ENCODE results near the gene PAFAH1B2.
"Not testable (repeated sequence)": the region's sequence is repeated elsewhere in the genome, so short reads cannot be mapped to it uniquely, and the experiment has no call there.

The PAFAH1B2 gene, protein sequence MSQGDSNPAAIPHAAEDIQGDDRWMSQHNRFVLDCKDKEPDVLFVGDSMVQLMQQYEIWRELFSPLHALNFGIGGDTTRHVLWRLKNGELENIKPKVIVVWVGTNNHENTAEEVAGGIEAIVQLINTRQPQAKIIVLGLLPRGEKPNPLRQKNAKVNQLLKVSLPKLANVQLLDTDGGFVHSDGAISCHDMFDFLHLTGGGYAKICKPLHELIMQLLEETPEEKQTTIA

DNA sequence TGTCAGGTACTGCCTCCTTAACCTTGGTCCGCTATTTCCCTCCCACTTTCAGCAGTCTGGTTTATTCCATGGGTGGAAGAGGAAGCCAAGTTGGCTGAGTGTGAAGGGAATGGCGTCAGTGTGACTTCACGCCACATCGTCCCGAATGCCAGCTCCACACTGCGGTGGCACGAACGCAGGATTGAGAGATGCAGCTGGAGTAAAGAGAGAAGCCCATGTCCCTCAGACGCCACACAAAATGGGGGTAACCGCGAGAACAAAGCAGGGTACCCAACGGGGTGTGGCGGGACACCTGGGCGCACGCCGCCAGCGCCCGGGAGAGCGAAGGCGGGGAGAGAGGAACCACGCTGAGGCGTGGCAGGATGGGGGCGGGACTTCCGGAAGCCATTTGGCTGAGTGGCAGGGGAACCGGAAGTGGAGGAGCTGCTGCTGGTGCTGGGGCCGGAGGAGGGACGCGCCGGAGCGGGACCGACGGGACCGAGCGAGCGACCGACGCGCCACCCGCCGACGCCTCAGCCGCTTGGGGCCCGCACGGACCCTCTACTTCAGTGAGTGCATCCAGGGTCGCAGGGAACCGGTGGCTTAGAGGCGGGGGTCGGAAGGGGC is at the start of gene PAFAH1B2:
Gene PAFAH1B2, plus strand, starts transcription at position 417 of the 606 bp plus-strand sequence. CDS start 8,161 bp downstream, outside the sequence.
- peak; percentile 88 to 91 for DNase-seq (ENCODE audit: low read depth in 2 of 2)

- DNase-seq (ENCODE audit: low read depth in 2 of 2), result no peak
These were observed 49.3 kb upstream of the PAFAH1B2 start for GRCh38 chr11:117094776-117095175.

GRCh38 chr11:117095284-117096161 is 48.6 kb upstream of the PAFAH1B2 start:
- DNase-seq (ENCODE audit: low read depth in 2 of 2), result no peak

GRCh38 chr11:117096201-117096991 is 47.7 kb upstream of the PAFAH1B2 start:
- DNase-seq (ENCODE audit: low read depth in 2 of 2), result no peak

GRCh38 chr11:117097014-117097388 is 47.1 kb upstream of the PAFAH1B2 start:
- DNase-seq (ENCODE audit: low read depth in 2 of 2), result no peak

DNA sequence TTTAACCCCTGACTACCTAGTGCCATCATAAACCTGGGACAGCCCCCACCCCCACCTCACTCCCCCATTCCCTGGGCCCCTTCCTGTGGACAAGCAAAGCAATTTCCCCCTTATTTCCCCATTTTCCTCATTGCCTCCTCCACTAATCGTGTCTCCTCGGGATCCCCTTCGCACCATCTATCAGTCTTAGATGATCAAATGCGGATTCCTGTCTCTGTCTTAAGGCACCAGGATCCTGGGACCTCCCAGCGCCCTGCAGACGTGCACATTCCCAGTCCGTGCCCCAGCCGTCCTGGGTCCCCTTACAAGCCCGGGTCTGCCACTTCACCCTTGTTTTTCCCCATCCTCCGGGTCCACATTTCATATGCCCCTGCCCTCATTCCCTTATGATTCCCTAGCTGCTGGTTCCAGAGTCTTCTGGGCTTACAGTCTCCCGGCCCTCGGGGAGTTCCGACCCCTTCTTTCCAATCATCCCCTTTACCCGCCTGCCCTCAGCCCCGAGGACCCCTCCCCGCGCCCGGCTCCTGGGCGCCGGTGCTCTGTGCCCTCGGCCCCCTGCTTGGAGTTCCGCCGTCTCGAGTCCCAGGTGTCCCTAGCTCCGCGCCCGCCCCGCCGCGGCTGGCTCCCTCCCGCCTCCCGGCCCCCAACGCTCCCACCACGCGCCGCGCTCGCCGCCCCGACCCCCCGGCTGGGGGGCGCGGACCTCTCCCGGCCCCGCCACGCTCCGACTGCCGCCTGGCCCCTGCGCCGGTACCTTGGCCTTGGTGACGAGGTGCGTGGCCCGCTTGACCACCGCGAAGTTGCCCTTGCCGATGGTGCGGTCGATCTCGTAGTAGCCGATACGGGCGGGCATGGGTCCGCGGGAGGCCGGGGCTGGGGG is 46.5 kb upstream of the PAFAH1B2 start:
- DNase-seq (ENCODE audit: low read depth in 2 of 2), result peak in 1 of 2 donors; percentile 14

GRCh38 chr11:117098269-117099232 is 45.5 kb upstream of the PAFAH1B2 start, which contains the start of gene SIK3:
Gene SIK3, minus strand, starts transcription at chr11:117098428. Its CDS starts 13 bp downstream, at chr11:117098415.
- peak; percentile 84 to 93 for DNase-seq (ENCODE audit: low read depth in 2 of 2)

DNA sequence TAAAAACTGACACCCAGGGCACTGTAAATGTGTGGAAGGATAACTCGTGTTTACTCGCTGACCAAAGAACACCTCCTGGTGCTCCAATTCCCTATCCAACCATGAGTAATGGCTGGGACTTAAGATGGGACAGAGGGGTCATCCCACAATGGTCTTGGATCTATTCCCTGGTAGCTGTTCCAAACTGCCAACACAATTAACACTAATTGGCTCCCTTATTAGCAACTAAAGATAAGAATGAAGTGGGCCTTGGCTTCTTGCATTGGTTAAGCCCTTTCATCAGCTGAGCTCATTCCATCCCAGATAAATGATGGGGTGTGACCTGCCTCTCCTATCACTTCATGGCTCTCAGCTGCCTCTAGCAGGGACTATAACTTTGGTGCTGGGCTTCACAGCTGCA is 44.4 kb upstream of the PAFAH1B2 start:
- DNase-seq (ENCODE audit: low read depth in 2 of 2), result no peak

- DNase-seq (ENCODE audit: low read depth in 2 of 2), result no peak
These were observed 43.5 kb upstream of the PAFAH1B2 start for GRCh38 chr11:117100556-117100955.

- DNase-seq (ENCODE audit: low read depth in 2 of 2), result no peak
These were observed 36.1 kb upstream of the PAFAH1B2 start for GRCh38 chr11:117107701-117108590.

- no peak for DNase-seq (ENCODE audit: low read depth in 2 of 2)
These were observed 33.7 kb upstream of the PAFAH1B2 start for GRCh38 chr11:117110294-117110950.

GRCh38 chr11:117112497-117112896 is 31.6 kb upstream of the PAFAH1B2 start:
- DNase-seq (ENCODE audit: low read depth in 2 of 2), result not testable (repeated sequence)

DNA sequence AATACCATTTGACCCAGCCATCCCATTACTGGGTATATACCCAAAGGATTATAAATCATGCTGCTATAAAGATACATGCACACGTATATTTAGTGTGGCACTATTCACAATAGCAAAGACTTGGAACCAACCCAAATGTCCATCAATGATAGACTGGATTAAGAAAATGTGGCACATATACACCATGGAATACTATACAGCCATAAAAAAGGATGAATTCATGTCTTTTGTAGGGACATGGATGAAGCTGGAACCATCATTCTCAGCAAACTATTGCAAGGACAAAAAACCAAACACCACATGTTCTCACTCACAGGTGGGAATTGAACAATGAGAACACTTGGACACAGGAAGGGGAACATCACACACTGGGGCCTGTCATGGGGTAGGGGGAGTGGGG is 31.1 kb upstream of the PAFAH1B2 start:
- not testable (repeated sequence) for DNase-seq (ENCODE audit: low read depth in 2 of 2)

DNA sequence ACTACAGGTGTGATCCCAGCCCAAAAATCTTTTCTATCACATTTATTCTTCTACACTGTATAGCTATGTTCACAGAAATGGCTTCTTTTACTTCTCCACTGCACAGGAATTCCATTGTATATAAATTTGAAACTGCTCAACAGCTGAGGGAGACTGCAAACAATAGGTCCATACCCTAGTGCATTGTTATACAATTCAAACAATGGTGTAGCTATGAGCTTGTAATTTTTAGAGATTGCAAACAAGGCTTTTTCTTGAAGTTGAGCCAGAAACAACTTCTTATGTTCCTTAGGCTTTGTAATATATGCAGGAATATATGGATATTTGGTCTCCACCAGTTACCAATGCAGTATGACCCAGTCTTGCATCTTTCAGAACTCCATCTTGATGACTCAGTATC is 26.4 kb upstream of the PAFAH1B2 start:
- no peak for DNase-seq (ENCODE audit: low read depth in 2 of 2)

DNA sequence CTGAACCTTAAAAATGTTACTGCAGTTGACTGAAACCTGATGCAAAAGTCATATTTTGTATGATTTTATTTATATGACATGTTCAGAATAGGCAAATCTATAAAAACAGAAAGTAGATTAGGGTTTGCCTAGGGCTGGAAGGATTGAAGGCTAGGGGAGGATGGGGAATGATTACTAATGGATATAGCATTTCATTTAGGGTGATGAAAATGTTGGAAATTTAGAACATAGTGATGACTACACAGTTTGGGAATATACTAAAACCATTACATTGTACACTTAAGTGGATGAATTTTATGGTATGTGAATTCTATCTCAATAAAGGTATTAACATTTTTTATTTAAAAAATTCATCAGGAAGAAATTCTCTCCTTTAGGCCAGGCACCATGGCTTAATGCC is 22.9 kb upstream of the PAFAH1B2 start:
- DNase-seq (ENCODE audit: low read depth in 2 of 2), result no peak

- DNase-seq (ENCODE audit: low read depth in 2 of 2), result no peak
These were observed 21.5 kb upstream of the PAFAH1B2 start for GRCh38 chr11:117122556-117122955.

GRCh38 chr11:117126223-117126965 is 17.7 kb upstream of the PAFAH1B2 start:
- DNase-seq (ENCODE audit: low read depth in 2 of 2), result no peak
